ENCODE data around the gene P2RY8. TPM values are rescaled to one million over a fixed set of nuclear protein-coding genes. Genes with fewer than 3 reads are reported as not detected.
"Not testable (repeated sequence)": the region's sequence is repeated elsewhere in the genome, so short reads cannot be mapped to it uniquely, and the experiment has no call there.

Gene P2RY8
- total RNA-seq, 1 experiment from 2014 or later, result not detected

- H3K4me1 Mint-ChIP-seq (ENCODE audit: low read depth, unreplicated experiment), result no peaks in the 10 kb centered on the region
- Histone ChIP-seq H3K27me3 (replicated peaks; ENCODE audit: control insufficient read depth, insufficient read depth, low read length) (no peaks in the 10 kb centered on the region), H3K9me3 (peaks cover 6% of the 10 kb centered on the region; the same call in 1 of the 2 replicates), H3K4me1 (no peaks in the 10 kb centered on the region), H3K4me3 (ENCODE audit: low read depth, low read length) (no peak overlapping the region), H3K36me3 (ENCODE audit: control insufficient read depth, insufficient read depth, low read length) (no peaks in the 10 kb centered on the region; the same call in 1 of the 2 replicates)
- no peaks in the 10 kb centered on the region for H3K27me3 Mint-ChIP-seq (ENCODE audit: insufficient read depth, unreplicated experiment)
- CTCF ChIA-PET, result no interaction called here
- no peak for DNase-seq
- peaks cover 23% of the 10 kb centered on the region for H3K9me3 Mint-ChIP-seq (ENCODE audit: unreplicated experiment)
- H3K36me3 Mint-ChIP-seq (ENCODE audit: insufficient read depth, unreplicated experiment), result peaks cover 58% of the 10 kb centered on the region
- no TSS peak for BruUV-seq (replicated peaks)
- H3K4me3 Mint-ChIP-seq (ENCODE audit: unreplicated experiment), result no peak overlapping the region
- POLR2A ChIA-PET, result no interaction called here
- intact Hi-C loops (cut with micrococcal nuclease; ENCODE audit: unreplicated experiment), result no loop called here
- TF ChIP-seq CTCF (IDR thresholded peaks at IDR 0.05; ENCODE audit: insufficient read depth in 1 of 2, low read depth in 1 of 2, low read length in 1 of 2, severe bottlenecking in 1 of 2, unreplicated experiment in 1 of 2), result no peak
- no peak overlapping the region for H3K27ac Mint-ChIP-seq (ENCODE audit: unreplicated experiment)
These were observed 109.2 kb downstream of the P2RY8 start for GRCh38 chrX:1427756-1428155.

- peaks cover 19% of the 10 kb centered on the region for H3K9me3 ChIP-seq
- peaks cover 23% of the 10 kb centered on the region for H3K9me3 Mint-ChIP-seq (ENCODE audit: unreplicated experiment)
- H3K4me3 ChIP-seq (ENCODE audit: low read depth, low read length); H3K4me1 ChIP-seq; intact Hi-C loops (cut with micrococcal nuclease; ENCODE audit: unreplicated experiment); H3K36me3 ChIP-seq (ENCODE audit: control insufficient read depth, insufficient read depth, low read length); BruUV-seq (replicated peaks); POLR2A ChIA-PET; H3K4me1 Mint-ChIP-seq (ENCODE audit: low read depth, unreplicated experiment); H3K27me3 Mint-ChIP-seq (ENCODE audit: insufficient read depth, unreplicated experiment); H3K27ac Mint-ChIP-seq (ENCODE audit: unreplicated experiment); H3K27me3 ChIP-seq (replicated peaks; ENCODE audit: control insufficient read depth, insufficient read depth, low read length); CTCF ChIA-PET; DNase-seq; H3K4me3 Mint-ChIP-seq (ENCODE audit: unreplicated experiment): not testable (repeated sequence)
- H3K36me3 Mint-ChIP-seq (ENCODE audit: insufficient read depth, unreplicated experiment), result peaks cover 60% of the 10 kb centered on the region
These were observed 110.7 kb downstream of the P2RY8 start for GRCh38 chrX:1426321-1426720.

GRCh38 chrX:1425381-1425780, 111.6 kb downstream of the P2RY8 start:
- Mint-ChIP-seq H3K27me3 (ENCODE audit: insufficient read depth, unreplicated experiment) (no peaks in the 10 kb centered on the region), H3K9me3 (ENCODE audit: unreplicated experiment) (peaks cover 26% of the 10 kb centered on the region), H3K27ac (ENCODE audit: unreplicated experiment) (no peak overlapping the region), H3K4me3 (ENCODE audit: unreplicated experiment) (no peak overlapping the region), H3K36me3 (ENCODE audit: insufficient read depth, unreplicated experiment) (peaks cover 69% of the 10 kb centered on the region), H3K4me1 (ENCODE audit: low read depth, unreplicated experiment) (peaks cover 1% of the 10 kb centered on the region)
- DNase-seq, result no peak
- CTCF ChIA-PET, result no interaction called here
- no peaks in the 10 kb centered on the region; the same call in 1 of the 2 replicates for H3K36me3 ChIP-seq (ENCODE audit: control insufficient read depth, insufficient read depth, low read length)
- TF ChIP-seq CTCF (IDR thresholded peaks at IDR 0.05; ENCODE audit: insufficient read depth in 1 of 2, low read depth in 1 of 2, low read length in 1 of 2, severe bottlenecking in 1 of 2, unreplicated experiment in 1 of 2), result no peak
- no peaks in the 10 kb centered on the region for H3K27me3 ChIP-seq (replicated peaks; ENCODE audit: control insufficient read depth, insufficient read depth, low read length)
- intact Hi-C loops (cut with micrococcal nuclease; ENCODE audit: unreplicated experiment), result no loop called here
- no peaks in the 10 kb centered on the region for H3K4me1 ChIP-seq
- no TSS peak for BruUV-seq (replicated peaks)
- POLR2A ChIA-PET, result no interaction called here
- peaks cover 21% of the 10 kb centered on the region for H3K9me3 ChIP-seq
- H3K4me3 ChIP-seq (ENCODE audit: low read depth, low read length), result no peak overlapping the region
